HCT116 (cell line): ENCODE results near the gene TTLL6. TPM values are rescaled to one million over a fixed set of nuclear protein-coding genes. Genes with fewer than 3 reads are reported as not detected.

ENCODE experiments used
- ATAC-seq: fragments of 200-7000 bp; cut with Tn5 transposase; 2 replicates; pipeline ENCODE4 v1.9.1; 2020; ENCODE audit warnings: mild to moderate bottlenecking, moderate library complexity
- BruUV-seq: library from RNA; stranded (reverse); fragments of 400-500 nt; replicated peaks from 2 replicates; lab custom pipeline; 2021; lab: Mats Ljungman, UMichigan
- CTCF ChIA-PET: fragments of 300-600 bp; sonication (Branson Sonifier 250); formaldehyde crosslinking; loops from one replicate; lab custom pipeline; 2021; ENCODE audit warnings: antibody characterized with exemption; lab: Charles Lee
- POLR2A ChIA-PET: fragments of 300-600, 350-600 bp; sonication (Branson Sonifier 250); formaldehyde crosslinking; loops from one replicate; lab custom pipeline; 2021; ENCODE audit warnings: antibody characterized with exemption; lab: Charles Lee
- RAD21 ChIA-PET, 2 experiments: fragments of 300-600 bp; sonication (Branson Sonifier 250); formaldehyde crosslinking; loops; one replicate each; lab custom pipeline; 2023; ENCODE audit warnings: low total read pairs in 2 of 2; ENCODE audit not compliant: uncharacterized antibody in 2 of 2, unreplicated experiment in 2 of 2, low non-redundant PET in 1 of 2; lab: Charles Lee
- DNase-seq: peaks from one replicate; pipeline ENCODE4 v3.0.0-alpha.2; 2010; ENCODE audit warnings: low read depth, low spot score
- H2AFZ ChIP-seq: fragments of 200-600 bp; shearing (Covaris generic), sonication (generic); 2 replicates; pipeline ENCODE4 v1.6.1; 2017; ENCODE audit warnings: low read depth, mixed run types, mixed read lengths, antibody characterized with exemption, low read length; ENCODE audit not compliant: poor library complexity, severe bottlenecking
- H3K27ac ChIP-seq: 2 replicates; pipeline ENCODE4 v1.5.1; 2012; ENCODE audit warnings: low read depth, low read length
- H3K27me3 ChIP-seq: fragments of 200-600 bp; sonication (generic); 2 replicates; pipeline ENCODE4 v1.6.1; 2016; ENCODE audit warnings: mixed run types, low read length, mixed read lengths; ENCODE audit not compliant: insufficient read depth
- H3K36me3 ChIP-seq, 2 experiments: fragments of 200-500 bp in 1 of 2; fragments of 200-600 bp in 1 of 2; sonication (Bioruptor generic) in 1 of 2; sonication (generic) in 1 of 2; 2 replicates each; pipeline versions ENCODE4 v1.5.1 to v1.6.1; 2014 to 2016; ENCODE audit warnings: low read length in 2 of 2, inconsistent platforms in 1 of 2, mixed read lengths in 1 of 2, mixed run types in 1 of 2; ENCODE audit not compliant: insufficient read depth in 2 of 2, control insufficient read depth in 1 of 2
- H3K4me1 ChIP-seq, 2 experiments: fragments of 200-600 bp in 1 of 2; sonication (generic) in 1 of 2; 2 replicates each; pipeline versions ENCODE4 v1.5.1 to v1.6.1; 2012 to 2017; ENCODE audit warnings: low read length in 2 of 2, inconsistent platforms in 1 of 2, mild to moderate bottlenecking in 1 of 2, mixed read lengths in 1 of 2, mixed run types in 1 of 2, moderate library complexity in 1 of 2; ENCODE audit not compliant: insufficient read depth in 2 of 2, control insufficient read depth in 1 of 2
- H3K4me2 ChIP-seq: fragments of 200-600 bp; sonication (generic); 2 replicates; pipeline ENCODE4 v1.6.1; 2017; ENCODE audit warnings: mixed run types, low read length, mixed read lengths
- H3K4me3 ChIP-seq, 2 experiments: fragments of 200-600 bp in 1 of 2; sonication (generic) in 1 of 2; replicated peaks in 1 of 2; 2 replicates each; pipeline ENCODE4 v1.5.1; 2011 to 2016; ENCODE audit warnings: low read length in 2 of 2, control low read depth in 1 of 2, low read depth in 1 of 2, mild to moderate bottlenecking in 1 of 2, mixed read lengths in 1 of 2, mixed run types in 1 of 2
- H3K79me2 ChIP-seq: fragments of 200-600 bp; sonication (generic); 2 replicates; pipeline ENCODE4 v1.6.1; 2017; ENCODE audit warnings: mild to moderate bottlenecking, mixed run types, low read length, moderate library complexity, mixed read lengths; ENCODE audit not compliant: insufficient read depth
- H3K9ac ChIP-seq: fragments of 200-600 bp; sonication (generic); 2 replicates; pipeline ENCODE4 v1.6.1; 2016; ENCODE audit warnings: low read length, mixed read lengths
- H3K9me2 ChIP-seq: fragments of 200-600 bp; sonication (generic), shearing (Covaris generic); 2 replicates; pipeline ENCODE4 v1.6.1; 2017; ENCODE audit warnings: mixed run types, mild to moderate bottlenecking, moderate library complexity; ENCODE audit not compliant: insufficient read depth
- H3K9me3 ChIP-seq, 2 experiments: fragments of 200-500 bp in 1 of 2; fragments of 200-600 bp in 1 of 2; sonication (Bioruptor generic) in 1 of 2; sonication (generic) in 1 of 2; 2 replicates each; pipeline ENCODE4 v1.6.1; 2014 to 2017; ENCODE audit warnings: low read length in 2 of 2, mixed read lengths in 2 of 2, inconsistent platforms in 1 of 2, low read depth in 1 of 2, mild to moderate bottlenecking in 1 of 2, mixed run types in 1 of 2, moderate library complexity in 1 of 2; ENCODE audit not compliant: control insufficient read depth in 1 of 2, insufficient read depth in 1 of 2
- H4K20me1 ChIP-seq: fragments of 200-600 bp; sonication (generic), shearing (Covaris generic); 2 replicates; pipeline ENCODE4 v1.6.1; 2017; ENCODE audit warnings: mixed run types, mild to moderate bottlenecking, moderate library complexity; ENCODE audit not compliant: insufficient read depth
- CBX3 ChIP-seq: IDR thresholded peaks from 2 replicates; pipeline ENCODE4 v1.6.1; 2012; ENCODE audit warnings: low read depth
- CEBPB ChIP-seq: IDR thresholded peaks from 2 replicates; pipeline ENCODE4 v1.6.1; 2012; ENCODE audit warnings: low read depth
- FOSL1 ChIP-seq: IDR thresholded peaks from 2 replicates; pipeline ENCODE4 v1.6.1; 2012; ENCODE audit warnings: low read depth
- POLR2A ChIP-seq: IDR thresholded peaks from 2 replicates; pipeline ENCODE4 v1.7.0; 2011; ENCODE audit warnings: borderline replicate concordance; ENCODE audit not compliant: insufficient read depth, insufficient read length; ENCODE audit errors: extremely low read depth
- SP1 ChIP-seq: IDR thresholded peaks from 2 replicates; pipeline ENCODE4 v1.6.1; 2012; ENCODE audit warnings: low read depth
- YY1 ChIP-seq: IDR thresholded peaks from 2 replicates; pipeline ENCODE4 v1.6.1; 2011; ENCODE audit warnings: low read length, low read depth, moderate library complexity, mild to moderate bottlenecking; ENCODE audit not compliant: insufficient replicate concordance; ENCODE audit errors: extremely low read depth
- ZFX ChIP-seq: fragments of 450-650 bp; IDR thresholded peaks from 2 replicates; pipeline ENCODE4 v1.6.1; 2017
- intact Hi-C: fragments of 100-400 bp; cut with micrococcal nuclease; formaldehyde crosslinking; loops from 2 replicates; pipeline ENCODE4 v1.10.0; 2022
- total RNA-seq: library from RNA; stranded (reverse); gene quantifications from one replicate; pipeline ENCODE4 v1.2.1, GENCODE V29; 2021; ENCODE audit not compliant: unreplicated experiment
- TF ChIP-seq, protein P1 (sequence below): IDR thresholded peaks from 2 replicates; pipeline ENCODE4 v1.6.1; 2011; ENCODE audit warnings: mild to moderate bottlenecking, low read length, moderate library complexity; ENCODE audit not compliant: insufficient replicate concordance; ENCODE audit errors: extremely low read depth
- TF ChIP-seq, protein P2 (sequence below): IDR thresholded peaks from 2 replicates; pipeline ENCODE4 v1.6.1; 2012

TTLL6 gene
- total RNA-seq, 1 experiment from 2014 or later = 0.79 TPM

DNA sequence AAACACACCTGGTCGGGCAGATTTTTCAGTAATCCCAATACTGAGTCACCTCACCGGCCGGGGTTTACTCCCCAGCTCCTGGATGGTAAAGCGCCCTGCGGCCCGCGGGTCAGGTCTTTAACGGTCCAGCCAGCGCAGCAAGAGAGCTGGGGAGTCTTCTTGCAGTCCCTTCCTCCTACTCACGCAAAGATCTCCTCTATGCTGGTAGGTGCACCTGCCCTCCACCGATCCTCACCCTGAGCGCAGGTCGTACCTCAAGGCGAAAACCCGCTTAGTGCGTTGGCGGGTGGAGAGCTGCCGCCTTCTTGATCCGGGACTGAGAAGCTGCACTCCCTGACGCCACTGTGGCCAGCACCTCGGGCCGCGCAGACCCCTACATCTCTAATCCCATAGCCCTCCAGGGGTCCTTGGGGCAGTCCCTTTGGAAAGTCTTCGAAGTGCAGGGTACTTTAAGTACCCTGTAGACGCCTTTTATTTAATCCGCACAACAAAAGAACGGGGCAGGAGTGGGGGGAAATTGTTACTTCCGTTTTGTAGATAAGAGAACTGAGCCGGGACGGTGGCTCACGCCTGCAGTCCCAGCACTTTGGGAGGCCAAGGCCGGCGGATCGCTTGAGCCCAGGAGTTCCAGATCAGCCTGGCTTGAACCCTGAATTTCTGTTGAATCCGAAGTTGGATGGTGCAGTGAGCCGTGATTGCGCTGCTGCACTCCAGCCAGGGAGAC, 78.1 kb downstream of the TTLL6 start:
- BruUV-seq = no TSS peak
- no peaks in the 10 kb centered on the region for H3K79me2 ChIP-seq
- peaks cover 54% of the 10 kb centered on the region; the same call in 1 of the 2 replicates for H3K27me3 ChIP-seq
- no peaks in the 10 kb centered on the region for H4K20me1 ChIP-seq
- no peak for ATAC-seq
- CTCF ChIA-PET = interaction anchor here (1.8 kb wide), 1 partner anchor 52 kb away, joined by 6 read pairs; no protein-coding TSS in a partner anchor
- no peak overlapping the region for H3K4me3 ChIP-seq
- H3K9me2 ChIP-seq = no peaks in the 10 kb centered on the region
- TF ChIP-seq, protein P1, sequence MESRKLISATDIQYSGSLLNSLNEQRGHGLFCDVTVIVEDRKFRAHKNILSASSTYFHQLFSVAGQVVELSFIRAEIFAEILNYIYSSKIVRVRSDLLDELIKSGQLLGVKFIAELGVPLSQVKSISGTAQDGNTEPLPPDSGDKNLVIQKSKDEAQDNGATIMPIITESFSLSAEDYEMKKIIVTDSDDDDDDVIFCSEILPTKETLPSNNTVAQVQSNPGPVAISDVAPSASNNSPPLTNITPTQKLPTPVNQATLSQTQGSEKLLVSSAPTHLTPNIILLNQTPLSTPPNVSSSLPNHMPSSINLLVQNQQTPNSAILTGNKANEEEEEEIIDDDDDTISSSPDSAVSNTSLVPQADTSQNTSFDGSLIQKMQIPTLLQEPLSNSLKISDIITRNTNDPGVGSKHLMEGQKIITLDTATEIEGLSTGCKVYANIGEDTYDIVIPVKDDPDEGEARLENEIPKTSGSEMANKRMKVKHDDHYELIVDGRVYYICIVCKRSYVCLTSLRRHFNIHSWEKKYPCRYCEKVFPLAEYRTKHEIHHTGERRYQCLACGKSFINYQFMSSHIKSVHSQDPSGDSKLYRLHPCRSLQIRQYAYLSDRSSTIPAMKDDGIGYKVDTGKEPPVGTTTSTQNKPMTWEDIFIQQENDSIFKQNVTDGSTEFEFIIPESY = no peak
- TF ChIP-seq ZFX = no peak
- no peak for TF ChIP-seq YY1
- TF ChIP-seq CBX3 = no peak
- TF ChIP-seq POLR2A = no peak
- no peak for TF ChIP-seq SP1
- TF ChIP-seq, all 23 proteins: peak for 0
- no peaks in the 10 kb centered on the region for H3K4me1 ChIP-seq
- H3K4me2 ChIP-seq = no peak overlapping the region
- H3K36me3 ChIP-seq = no peaks in the 10 kb centered on the region
- H3K9me3 ChIP-seq = no peaks in the 10 kb centered on the region
- intact Hi-C loops = no loop called here
- no peak for DNase-seq
- no peak overlapping the region for H2AFZ ChIP-seq
- H3K27ac ChIP-seq = no peak overlapping the region
- POLR2A ChIA-PET = no interaction called here
- RAD21 ChIA-PET = no interaction called here
- no peak overlapping the region for H3K9ac ChIP-seq

DNA sequence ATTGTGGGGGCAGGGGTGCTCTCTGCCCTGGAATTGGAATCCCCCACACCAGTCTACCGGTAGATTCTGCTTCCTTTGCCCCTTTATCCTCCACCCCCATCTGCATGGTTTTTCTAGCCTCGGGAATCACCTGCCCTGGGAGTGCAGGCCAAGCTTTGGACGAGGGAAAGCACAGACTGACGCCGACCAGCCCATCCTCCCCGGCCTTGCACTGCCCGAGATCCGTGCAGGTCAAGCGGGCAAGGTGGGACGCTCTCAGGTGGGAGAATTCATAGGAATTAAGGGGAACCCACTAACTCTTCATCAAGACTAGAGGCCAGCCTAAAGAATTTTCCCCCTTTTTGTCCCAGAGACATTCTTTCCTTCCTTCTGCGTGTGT, 78.6 kb downstream of the TTLL6 start:
- H3K9ac ChIP-seq = no peak overlapping the region
- ChIA-PET RAD21 (no interaction called here), POLR2A (no interaction called here), CTCF (interaction anchor here (1.6 to 1.8 kb wide), 2 partner anchors 53 to 141 kb away, joined by 4 to 6 read pairs; no protein-coding TSS in a partner anchor)
- no peaks in the 10 kb centered on the region for H3K36me3 ChIP-seq
- no TSS peak for BruUV-seq
- no peaks in the 10 kb centered on the region for H4K20me1 ChIP-seq
- no peak overlapping the region for H3K4me2 ChIP-seq
- H3K4me3 ChIP-seq = no peak overlapping the region
- H3K9me3 ChIP-seq = no peaks in the 10 kb centered on the region
- H3K27ac ChIP-seq = no peak overlapping the region
- TF ChIP-seq CEBPB (no peak), YY1 (no peak), FOSL1 (no peak)
- TF ChIP-seq, protein P2, sequence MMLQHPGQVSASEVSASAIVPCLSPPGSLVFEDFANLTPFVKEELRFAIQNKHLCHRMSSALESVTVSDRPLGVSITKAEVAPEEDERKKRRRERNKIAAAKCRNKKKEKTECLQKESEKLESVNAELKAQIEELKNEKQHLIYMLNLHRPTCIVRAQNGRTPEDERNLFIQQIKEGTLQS = no peak
- no peaks in the 10 kb centered on the region for H3K4me1 ChIP-seq
- no peak overlapping the region for H2AFZ ChIP-seq
- intact Hi-C loops = no loop called here
- no peak for ATAC-seq
- H3K79me2 ChIP-seq = no peaks in the 10 kb centered on the region
- no peaks in the 10 kb centered on the region for H3K9me2 ChIP-seq
- peaks cover 52% of the 10 kb centered on the region; the same call in 1 of the 2 replicates for H3K27me3 ChIP-seq
- DNase-seq = no peak
